IMR-90 (cell line): ENCODE data around the gene ATXN10.

Experiments used
- BHLHE40 ChIP-seq: fragments of 150-350 bp; IDR thresholded peaks from 2 replicates; pipeline ENCODE4 v1.6.1; 2016; ENCODE audit warnings: mild to moderate bottlenecking, low read depth, low read length
- CHD1 ChIP-seq: IDR thresholded peaks from 2 replicates; pipeline ENCODE4 v1.6.1; 2012; ENCODE audit warnings: low read depth, low read length, improper control_type of control experiment
- FOS ChIP-seq: fragments of 150-350 bp; IDR thresholded peaks from 2 replicates; pipeline ENCODE4 v1.6.1; 2016; ENCODE audit warnings: low read depth, low read length
- MAFK ChIP-seq: IDR thresholded peaks from 2 replicates; pipeline ENCODE4 v1.6.1; 2012; ENCODE audit warnings: low read depth, low read length, improper control_type of control experiment
- MAZ ChIP-seq: IDR thresholded peaks from 2 replicates; pipeline ENCODE4 v1.6.1; 2012; ENCODE audit warnings: low read depth, mild to moderate bottlenecking, low read length, improper control_type of control experiment, moderate library complexity, borderline replicate concordance
- MXI1 ChIP-seq: IDR thresholded peaks from 2 replicates; pipeline ENCODE4 v1.6.1; 2012; ENCODE audit warnings: low read depth, mild to moderate bottlenecking, low read length, moderate library complexity, borderline replicate concordance
- NFE2L2 ChIP-seq: fragments of 150-350 bp; IDR thresholded peaks from 2 replicates; pipeline ENCODE4 v1.6.1; 2016; ENCODE audit warnings: low read depth, mild to moderate bottlenecking, low read length
- POLR2A ChIP-seq: IDR thresholded peaks from 2 replicates; pipeline ENCODE4 v1.6.1; 2012; ENCODE audit warnings: mild to moderate bottlenecking, low read depth, low read length
- RCOR1 ChIP-seq: IDR thresholded peaks from 2 replicates; pipeline ENCODE4 v1.6.1; 2012; ENCODE audit warnings: mild to moderate bottlenecking, low read length, improper control_type of control experiment; ENCODE audit not compliant: insufficient replicate concordance
- RFX5 ChIP-seq: IDR thresholded peaks from 2 replicates; pipeline ENCODE4 v1.8.0; 2012; ENCODE audit warnings: low read depth, mild to moderate bottlenecking, low read length, moderate library complexity
- TF ChIP-seq, protein P1 (sequence below): conservative IDR thresholded peaks from 2 replicates; pipeline ENCODE4 v1.5.1; 2012; ENCODE audit warnings: mild to moderate bottlenecking, low read depth, low read length, improper control_type of control experiment
- TF ChIP-seq, protein P2 (sequence below): fragments of 150-350 bp; IDR thresholded peaks from 2 replicates; pipeline ENCODE4 v1.6.1; 2016; ENCODE audit warnings: low read depth, mild to moderate bottlenecking, low read length, moderate library complexity, borderline replicate concordance

DNA sequence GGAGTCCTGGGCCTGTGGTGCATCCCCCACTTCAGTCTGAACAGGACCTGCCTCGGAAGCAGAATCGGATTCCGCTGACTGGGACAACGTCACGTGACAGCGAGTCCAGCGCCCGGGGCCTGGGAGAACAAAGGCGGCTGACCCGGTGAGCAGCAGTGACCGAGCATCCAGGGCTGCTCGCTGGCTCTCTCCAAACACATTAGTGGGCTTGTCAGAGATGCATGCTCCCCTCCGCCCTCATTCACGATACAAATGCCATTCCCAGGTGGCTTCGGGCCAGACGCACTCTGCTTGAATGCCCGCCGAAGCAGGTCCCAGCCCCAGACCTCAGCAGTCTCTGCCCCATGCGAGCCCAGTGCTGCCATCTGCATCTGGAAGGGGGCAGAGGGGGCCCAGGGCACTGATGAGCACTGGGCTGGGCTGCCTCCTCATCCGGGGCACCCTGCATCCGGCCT, 214.3 kb downstream of the ATXN10 start:
- TF ChIP-seq RFX5 (no peak), POLR2A (no peak), MXI1 (no peak), RCOR1 (no peak), MAZ (no peak), CHD1 (no peak), MAFK (no peak), BHLHE40 (no peak), FOS (no peak), NFE2L2 (no peak)
- TF ChIP-seq, protein P1, sequence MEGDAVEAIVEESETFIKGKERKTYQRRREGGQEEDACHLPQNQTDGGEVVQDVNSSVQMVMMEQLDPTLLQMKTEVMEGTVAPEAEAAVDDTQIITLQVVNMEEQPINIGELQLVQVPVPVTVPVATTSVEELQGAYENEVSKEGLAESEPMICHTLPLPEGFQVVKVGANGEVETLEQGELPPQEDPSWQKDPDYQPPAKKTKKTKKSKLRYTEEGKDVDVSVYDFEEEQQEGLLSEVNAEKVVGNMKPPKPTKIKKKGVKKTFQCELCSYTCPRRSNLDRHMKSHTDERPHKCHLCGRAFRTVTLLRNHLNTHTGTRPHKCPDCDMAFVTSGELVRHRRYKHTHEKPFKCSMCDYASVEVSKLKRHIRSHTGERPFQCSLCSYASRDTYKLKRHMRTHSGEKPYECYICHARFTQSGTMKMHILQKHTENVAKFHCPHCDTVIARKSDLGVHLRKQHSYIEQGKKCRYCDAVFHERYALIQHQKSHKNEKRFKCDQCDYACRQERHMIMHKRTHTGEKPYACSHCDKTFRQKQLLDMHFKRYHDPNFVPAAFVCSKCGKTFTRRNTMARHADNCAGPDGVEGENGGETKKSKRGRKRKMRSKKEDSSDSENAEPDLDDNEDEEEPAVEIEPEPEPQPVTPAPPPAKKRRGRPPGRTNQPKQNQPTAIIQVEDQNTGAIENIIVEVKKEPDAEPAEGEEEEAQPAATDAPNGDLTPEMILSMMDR: no peak
- TF ChIP-seq, protein P2, sequence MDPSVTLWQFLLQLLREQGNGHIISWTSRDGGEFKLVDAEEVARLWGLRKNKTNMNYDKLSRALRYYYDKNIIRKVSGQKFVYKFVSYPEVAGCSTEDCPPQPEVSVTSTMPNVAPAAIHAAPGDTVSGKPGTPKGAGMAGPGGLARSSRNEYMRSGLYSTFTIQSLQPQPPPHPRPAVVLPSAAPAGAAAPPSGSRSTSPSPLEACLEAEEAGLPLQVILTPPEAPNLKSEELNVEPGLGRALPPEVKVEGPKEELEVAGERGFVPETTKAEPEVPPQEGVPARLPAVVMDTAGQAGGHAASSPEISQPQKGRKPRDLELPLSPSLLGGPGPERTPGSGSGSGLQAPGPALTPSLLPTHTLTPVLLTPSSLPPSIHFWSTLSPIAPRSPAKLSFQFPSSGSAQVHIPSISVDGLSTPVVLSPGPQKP: no peak
